HG02610 (cell line): ENCODE measurements around the gene TEX22.

Experiments
- ATAC-seq: cut with Tn5 transposase; IDR thresholded peaks from one replicate; pipeline ENCODE4 v1.9.1; 2021; ENCODE audit warnings: mild to moderate bottlenecking, moderate library complexity; ENCODE audit not compliant: unreplicated experiment

TEX22 gene

GRCh38 chr14:105366386-105367074, 31.8 kb upstream of the TEX22 start:
- no peak for ATAC-seq

DNA sequence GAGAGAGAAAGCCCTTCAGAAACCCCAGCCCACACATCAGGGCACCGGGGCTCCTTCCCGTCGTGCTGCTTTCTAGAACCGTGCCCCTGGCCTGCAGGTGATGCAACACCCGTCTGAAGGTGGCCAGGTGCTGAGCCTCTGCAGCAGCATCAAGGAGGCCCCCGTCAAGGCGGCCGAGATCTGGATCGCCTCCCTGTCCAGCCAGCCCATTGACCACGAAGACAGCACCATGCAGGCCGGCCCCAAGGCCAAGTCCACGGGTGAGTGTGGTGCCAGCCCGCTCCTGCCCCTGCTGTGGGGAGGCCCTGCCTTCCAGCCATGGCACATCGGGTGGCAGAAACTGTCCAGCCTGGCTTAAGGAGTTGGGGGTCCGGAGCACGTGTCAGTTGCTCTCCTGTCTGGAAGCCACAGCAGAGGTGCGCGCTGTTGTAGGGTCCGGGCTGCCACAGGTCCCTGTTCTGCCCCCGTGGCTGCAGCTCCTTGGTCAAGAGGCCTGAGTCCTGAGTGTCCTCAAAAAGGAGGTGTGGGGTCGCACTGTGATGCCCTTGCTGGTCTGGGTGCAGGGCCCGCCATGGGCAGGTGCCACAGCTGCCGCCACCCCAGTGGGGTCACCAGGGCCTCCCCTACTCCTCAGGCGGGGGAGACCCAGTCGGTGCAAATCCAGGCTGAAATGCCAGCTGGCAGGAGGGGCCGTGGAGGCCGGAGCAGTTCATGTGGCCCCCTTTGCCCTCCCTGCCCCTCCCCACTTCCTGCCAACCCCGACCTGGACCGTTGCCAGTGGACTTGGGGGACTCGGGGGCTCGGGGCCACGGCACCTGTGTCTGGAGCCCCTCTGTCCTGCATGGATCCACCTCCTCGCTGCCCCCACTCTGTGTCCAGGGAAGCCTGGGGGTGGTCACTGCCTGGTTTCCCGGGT, 31.0 kb upstream of the TEX22 start:
- ATAC-seq = no peak

DNA sequence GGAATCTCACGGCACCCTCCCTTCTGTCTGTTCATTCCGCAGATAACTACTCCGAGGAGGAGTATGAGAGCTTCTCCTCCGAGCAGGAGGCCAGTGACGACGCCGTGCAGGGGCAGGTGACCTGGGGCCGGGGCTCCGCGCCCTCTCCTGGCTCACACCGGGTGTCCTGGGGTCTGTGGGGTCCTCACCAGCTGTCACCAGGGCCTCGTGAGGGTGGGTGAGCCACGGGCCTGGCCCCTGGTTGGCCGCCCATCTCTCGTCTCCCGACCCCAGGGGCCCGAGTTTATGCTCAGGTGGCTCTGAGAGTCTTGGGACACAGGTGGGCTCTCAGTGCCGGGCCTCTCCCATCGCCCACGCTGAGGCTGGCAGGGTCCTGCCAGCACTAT, 30.3 kb upstream of the TEX22 start:
- ATAC-seq = no peak

GRCh38 chr14:105368426-105368825, 29.9 kb upstream of the TEX22 start:
- no peak for ATAC-seq

- ATAC-seq = no peak
Measured at GRCh38 chr14:105368910-105369652, 29.3 kb upstream of the TEX22 start.

- no peak for ATAC-seq
Measured at GRCh38 chr14:105369653-105370040, 28.7 kb upstream of the TEX22 start.

- no peak for ATAC-seq
Measured at GRCh38 chr14:105374389-105374788, 23.9 kb upstream of the TEX22 start.

DNA sequence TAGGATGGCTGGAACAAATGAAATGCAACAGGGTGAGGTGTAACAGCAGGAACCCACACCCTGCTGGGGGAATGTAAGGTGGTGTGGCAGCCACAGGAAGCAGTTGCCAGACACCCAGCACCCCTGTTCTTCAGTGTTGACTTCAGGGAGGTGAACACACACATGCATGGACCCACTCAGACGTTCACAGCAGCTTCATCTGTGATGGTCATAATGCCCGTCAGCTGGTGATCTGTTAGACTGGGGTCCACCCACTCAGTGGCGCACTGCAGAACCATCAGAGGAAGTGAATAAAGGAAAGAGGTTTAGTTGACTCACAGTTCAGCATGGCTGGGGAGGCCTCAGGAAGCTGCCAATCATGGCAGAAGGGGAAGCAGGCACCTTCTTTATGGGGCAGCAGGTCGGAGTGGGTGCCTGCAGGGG, 22.7 kb upstream of the TEX22 start:
- no peak for ATAC-seq

DNA sequence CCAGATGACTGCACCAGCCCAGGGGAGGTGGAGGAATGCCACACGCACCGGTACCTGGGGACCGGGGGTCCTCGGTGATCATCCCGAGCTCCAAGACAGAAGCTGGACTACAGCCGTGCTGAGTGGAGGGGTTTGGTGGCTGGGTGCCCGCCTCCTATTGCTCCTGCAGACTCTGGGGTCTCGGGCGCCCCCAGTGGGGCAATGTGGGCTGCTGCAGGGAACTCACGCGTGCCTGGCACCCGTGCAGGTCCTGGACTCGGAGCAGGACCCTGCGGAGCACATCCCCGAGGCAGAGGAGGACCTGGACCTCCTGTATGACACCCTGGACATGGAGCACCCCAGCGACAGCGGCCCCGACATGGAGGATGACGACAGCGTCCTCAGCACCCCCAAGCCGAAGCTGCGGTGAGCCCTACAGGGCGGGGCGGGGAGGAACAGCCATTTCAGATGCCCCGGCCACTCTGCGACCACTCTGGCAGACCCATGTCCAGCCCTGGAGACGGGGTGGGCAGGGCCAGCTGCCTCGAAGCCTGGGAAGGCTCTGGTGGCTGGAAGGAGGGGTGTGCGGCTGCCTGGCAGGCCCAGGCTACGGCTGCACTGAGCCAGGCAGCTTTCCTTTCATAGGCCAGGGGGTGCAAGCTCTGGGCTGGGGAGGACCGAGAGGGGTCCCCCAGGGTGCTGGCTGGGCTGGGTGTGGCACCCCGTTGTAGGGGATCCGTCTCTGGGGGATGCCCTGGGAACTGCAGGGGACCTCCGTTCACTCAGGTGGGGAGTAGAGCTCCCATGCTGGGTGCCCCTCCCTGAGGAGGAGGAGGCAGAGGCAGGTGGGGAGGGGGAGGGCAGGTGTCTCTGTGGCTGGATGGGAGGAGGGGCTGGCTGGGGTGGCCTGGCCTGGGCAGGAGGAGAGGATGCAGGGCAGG, 21.6 kb upstream of the TEX22 start:
- ATAC-seq = no peak

DNA sequence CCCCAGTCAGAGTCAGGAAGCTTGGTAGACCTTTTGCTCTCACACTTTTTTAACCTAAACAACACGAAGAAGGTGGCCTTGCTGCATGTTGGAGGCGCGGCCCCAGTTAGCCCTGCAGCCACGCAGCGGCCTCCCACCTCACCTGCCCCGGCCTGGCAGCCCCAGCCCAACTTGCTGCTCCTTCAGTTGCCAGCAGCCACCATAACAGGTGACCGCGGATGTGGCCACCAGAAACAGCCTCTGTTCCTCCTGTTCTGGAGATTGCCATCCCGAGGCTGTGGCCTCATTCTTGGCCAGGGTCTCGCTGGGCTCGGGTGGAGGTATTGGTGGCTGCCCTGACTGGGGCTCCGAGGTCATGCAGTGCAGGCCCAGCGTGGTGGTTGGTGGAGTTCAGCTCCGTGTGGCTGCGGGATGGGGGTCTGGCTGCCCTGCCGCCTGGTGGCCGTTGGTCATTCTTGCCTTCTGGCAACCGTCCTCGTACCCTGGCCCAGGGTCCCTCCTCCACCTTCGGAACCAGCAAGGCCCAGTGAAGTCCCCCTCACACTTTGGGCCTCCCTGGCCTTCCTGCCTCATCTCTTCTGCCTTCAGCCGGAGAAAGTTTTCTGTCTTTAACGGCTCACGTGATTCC, 20.7 kb upstream of the TEX22 start:
- no peak for ATAC-seq

DNA sequence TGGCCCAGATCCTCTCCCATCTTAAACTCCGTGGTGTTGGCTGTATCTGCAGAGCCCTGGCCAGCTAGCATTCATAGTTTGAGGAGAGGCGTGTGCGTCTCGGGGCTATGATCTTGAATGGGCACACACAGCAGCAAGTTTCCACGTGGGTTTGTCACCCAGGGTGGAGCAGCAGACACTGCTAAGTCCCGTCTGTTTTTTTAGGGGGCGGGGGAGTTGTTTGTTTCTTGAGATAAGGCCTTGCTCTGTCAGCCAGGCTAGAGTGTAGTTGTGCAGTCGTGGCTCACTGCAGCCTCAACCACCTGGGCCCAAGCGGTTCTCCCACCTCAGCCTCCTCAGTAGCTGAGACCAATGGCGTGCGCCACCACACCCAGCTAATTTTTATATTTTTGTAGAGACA, 20.1 kb upstream of the TEX22 start:
- no peak for ATAC-seq

GRCh38 chr14:105378873-105379685, 19.3 kb upstream of the TEX22 start:
- ATAC-seq = no peak

- no peak for ATAC-seq
Measured at GRCh38 chr14:105379946-105380345, 18.4 kb upstream of the TEX22 start.

DNA sequence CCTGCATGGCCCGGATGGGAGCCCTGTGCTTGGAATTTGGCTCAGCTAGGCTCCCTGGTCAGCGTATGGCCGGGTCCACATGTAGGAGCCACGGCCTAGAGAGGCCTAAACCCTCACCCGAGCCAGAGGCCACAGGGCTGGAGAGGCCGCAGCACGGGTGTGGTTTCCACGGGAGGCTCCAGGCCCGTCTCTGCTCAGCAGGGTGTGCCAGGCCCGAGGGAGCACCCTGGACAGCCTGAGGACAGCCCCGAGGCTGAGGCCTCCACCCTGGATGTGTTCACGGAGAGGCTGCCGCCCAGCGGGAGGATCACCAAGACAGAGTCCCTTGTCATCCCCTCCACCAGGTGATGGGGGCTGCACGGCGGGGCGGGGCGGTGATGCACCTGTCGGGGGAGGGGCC, 17.6 kb upstream of the TEX22 start:
- ATAC-seq = no peak

DNA sequence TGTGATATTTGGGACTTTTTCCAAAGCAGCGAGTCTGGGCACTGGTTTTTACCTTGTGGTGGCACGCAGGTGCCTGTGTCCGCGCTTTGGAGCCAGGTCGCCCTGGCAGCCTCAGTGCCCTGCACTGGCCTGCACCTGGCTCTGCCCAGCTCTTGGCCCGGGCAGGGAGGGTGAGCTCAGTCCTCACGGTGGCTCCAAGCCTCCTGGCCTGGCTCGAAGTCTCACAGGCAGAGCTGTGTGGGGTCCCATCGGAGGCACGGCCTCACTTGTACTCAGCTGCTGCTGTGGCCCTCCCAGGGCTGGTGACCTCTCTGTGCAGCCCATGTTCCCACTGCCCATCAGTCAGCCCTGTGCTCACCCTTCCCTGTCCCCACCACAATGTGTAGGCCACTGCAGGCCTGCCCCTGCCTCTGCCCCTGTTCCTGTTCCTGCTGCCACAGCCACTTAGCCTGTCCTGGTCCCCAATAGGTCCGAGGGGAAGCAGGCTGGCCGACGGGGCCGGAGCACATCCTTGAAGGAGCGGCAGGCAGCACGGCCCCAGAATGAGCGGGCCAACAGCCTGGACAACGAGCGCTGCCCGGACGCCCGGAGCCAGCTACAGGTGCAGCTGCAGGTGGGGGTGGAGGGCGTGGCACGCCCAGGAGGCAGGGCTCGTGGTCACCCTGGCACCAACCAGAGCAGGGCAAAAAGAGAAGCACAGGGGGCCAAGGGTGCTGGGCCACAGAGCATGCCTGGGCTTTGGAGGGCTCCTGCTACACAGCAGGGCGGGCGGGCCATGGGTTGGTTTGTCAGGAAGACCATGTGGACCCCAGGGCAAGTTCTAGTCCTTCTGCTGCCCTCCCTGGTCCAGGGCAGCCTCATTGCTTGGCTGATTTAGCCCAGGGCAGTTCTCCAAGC, 16.6 kb upstream of the TEX22 start:
- ATAC-seq = no peak

GRCh38 chr14:105382343-105383082, 15.8 kb upstream of the TEX22 start:
- ATAC-seq = no peak

GRCh38 chr14:105383083-105383730, 15.1 kb upstream of the TEX22 start:
- ATAC-seq = no peak
